ENCODE measurements around the gene C14orf93.
"Not testable (repeated sequence)": the region's sequence is repeated elsewhere in the genome, so short reads cannot be mapped to it uniquely, and the experiment has no call there.

C14orf93 gene

DNA sequence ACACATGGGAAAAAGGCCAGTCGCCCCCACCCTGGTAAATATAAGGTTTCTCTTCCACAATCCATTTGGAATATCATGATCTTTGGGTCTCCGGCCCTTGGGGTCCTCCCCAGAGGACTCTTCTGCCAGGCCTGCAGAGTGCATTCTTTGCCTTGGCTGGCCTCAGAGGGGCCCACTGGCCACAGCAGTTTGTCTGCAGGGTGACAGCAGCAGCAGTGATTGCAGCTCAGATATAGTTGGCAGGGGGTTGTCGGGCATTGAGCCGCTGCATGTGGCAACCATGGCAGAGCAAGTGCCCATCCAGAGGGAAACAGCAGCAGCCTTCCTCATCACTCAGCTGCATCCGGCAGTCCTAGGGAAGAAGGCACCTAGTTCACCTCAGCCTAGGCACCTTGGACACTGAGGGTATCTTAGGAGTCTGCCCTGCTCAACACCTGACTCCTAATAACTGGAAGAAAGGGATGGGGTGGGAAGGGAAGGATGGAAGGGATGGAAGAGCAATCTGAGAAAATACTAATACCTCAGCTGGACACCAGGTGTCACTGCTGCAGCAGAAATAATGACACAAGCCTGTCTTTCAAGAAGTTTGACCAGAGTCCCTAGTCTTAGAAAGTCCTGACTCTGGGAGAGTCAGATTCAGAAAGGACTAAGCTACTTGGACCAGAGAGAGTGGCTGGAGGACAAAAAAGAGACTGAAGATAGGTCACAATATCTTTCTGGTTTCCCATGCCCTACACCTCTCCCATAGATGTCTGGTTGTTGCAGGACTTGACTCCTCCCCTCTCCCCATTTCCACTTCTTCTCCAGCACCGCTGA lies 36.5 kb downstream of the C14orf93 start:
- DNase-seq (ENCODE audit: low read depth in 2 of 2), result no peak

DNA sequence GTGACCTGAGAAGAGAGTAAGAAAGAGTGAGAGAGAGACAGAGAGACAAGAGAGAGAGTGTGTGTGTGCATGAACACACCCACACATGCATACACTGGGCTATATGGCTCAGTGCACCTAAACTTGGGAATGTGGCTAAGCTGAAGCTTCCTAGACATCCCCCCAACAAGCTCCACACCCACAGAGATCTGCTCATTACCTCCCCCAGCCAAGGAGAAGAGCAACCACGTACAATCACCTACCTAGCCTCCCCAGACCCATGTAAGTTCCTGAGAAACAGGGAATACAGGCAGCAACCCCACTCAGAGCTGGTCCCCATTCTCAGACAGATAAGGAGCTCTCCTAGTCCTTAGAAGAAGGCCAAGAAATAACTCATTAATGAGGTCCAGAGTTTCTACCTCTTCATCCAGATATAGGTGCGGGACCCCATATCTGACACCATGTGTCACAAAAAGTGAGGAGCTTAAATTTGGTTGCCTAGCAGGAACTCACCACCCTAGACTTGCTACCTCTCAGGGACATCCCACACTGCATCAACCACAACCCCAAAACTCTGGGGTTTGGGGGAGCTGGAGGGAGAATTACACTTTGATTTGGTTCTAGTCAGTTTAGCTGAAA lies 37.5 kb downstream of the C14orf93 start:
- DNase-seq (ENCODE audit: low read depth in 2 of 2), result no peak

DNA sequence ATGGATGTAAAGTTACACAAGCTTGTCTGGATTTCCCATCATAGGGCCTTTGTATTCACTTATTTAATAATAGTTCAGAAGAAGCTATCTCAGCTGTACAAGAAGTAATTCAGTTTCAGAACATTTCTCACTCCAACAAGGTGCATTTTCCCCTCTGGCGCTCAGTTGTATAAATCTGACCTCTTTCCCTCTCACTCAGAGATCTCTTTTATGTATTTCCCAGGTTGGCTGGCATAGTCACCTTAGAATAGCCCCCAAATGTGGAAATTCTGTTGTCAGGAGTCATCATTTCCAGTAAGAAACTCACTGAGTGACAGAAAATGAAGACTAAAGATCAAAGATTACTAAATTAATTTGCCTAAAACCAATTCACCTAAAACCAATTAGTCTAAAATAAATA lies 38.8 kb downstream of the C14orf93 start:
- no peak for DNase-seq (ENCODE audit: low read depth in 2 of 2)

DNA sequence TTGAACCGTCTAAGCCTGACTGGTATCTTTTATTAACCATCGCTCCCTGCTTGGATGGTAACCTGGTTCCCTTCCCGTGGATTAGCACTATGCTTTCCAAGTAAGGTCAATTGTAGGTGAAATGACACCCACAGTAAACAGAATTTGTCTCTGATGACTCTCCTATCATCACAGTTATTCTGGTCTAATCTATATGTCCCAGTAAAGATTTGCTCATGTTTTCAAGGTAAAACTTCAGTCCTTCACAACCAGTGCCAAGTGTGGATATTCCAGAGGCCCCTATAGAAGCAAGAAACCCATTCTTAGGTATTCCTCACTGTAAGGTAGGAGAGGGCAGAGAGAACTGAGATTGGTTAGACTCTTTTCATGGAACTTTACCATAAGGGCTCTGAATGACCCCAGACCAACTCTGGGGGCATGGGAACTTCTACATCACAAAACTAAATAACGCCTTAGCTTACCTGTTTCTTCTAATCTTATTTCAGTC lies 43.1 kb downstream of the C14orf93 start:
- no peak for DNase-seq (ENCODE audit: low read depth in 2 of 2)

GRCh38 chr14:22965916-22966782 lies 43.8 kb downstream of the C14orf93 start:
- DNase-seq (ENCODE audit: low read depth in 2 of 2), result not testable (repeated sequence)

DNA sequence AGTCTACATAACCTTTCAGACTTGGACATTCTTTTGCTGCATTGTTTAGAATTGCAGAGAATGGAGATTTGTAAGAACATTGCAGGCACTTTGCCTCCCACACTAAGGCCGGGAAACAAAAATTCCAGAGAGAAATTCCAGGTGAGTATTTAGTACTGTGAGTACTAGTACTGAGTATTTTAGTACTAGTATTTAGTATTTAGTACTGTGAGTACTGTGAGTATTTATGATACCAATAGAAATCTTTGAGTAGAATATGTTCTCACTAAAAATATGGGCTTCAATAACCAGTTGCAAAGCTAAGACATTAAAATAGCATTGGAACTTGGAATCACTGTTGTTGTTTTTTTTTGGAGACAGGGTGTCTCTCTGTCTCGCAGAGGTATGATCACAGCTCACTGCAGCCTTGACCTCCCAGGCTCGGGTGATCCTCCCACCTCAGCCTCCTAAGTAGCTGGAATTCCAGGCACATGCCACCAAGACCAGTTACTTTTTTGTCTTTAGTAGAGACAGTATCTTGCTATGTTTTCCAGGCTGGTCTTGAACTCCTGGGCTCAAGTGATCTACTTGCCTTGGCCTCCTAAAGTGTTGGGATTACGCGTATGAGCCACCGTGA lies 47.8 kb downstream of the C14orf93 start:
- DNase-seq (ENCODE audit: low read depth in 2 of 2), result no peak

GRCh38 chr14:22955702-22956569 lies 54.0 kb downstream of the C14orf93 start:
- DNase-seq (ENCODE audit: low read depth in 2 of 2), result no peak

DNA sequence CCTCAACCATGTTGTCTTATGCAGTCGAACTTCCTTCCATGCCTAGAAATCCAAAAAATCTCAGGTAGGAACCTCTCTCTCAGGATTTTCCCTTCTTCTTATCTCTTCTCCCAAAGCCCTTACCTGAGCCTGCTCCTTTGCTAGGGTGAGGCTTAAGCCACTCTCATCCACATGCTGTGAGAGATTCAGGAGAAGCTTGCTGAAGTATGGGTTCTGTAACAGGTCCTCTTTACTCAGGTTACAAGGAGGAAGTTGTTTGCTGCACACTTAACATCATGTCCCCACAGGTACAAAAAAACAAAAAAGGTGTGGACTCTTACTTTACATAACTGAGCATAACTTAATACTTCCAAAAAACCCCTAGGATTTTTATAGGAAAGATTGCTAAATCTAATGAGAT lies 57.5 kb downstream of the C14orf93 start:
- DNase-seq (ENCODE audit: low read depth in 2 of 2), result no peak

GRCh38 chr14:22951795-22952194 lies 58.1 kb downstream of the C14orf93 start:
- DNase-seq (ENCODE audit: low read depth in 2 of 2), result not testable (repeated sequence)

DNA sequence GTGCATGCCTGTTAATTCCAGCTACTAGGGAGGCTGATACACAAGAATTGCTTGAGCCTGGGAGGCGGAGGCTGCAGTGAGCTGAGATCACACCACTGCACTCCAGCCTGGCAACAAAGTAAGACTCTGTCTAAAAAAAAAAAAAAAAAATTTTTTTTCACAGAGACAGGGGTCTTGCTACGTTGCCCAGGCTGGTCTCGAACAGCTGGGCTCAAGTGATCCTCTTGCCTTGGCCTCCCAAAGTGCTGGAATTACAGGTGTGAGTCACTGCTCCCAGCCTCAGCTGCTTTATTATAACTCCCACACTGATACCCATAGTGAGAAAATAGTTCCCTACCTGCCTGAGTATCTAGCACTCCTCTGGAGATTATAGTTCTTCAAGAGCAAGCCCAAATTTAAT lies 64.3 kb downstream of the C14orf93 start:
- DNase-seq (ENCODE audit: low read depth in 2 of 2), result no peak

GRCh38 chr14:22939684-22940083 lies 70.3 kb downstream of the C14orf93 start:
- no peak for DNase-seq (ENCODE audit: low read depth in 2 of 2)
